ENCODE measurements around the gene BCAM. TPM values are rescaled to one million over a fixed set of nuclear protein-coding genes. Genes with fewer than 3 reads are reported as not detected.

BCAM gene
- total and polyA plus RNA-seq, 10 of the 15 experiments (the other 5 are each of a cell fraction or from before 2014, with no cell fraction given) = 0.10 to 0.64 TPM; not detected in 8

DNA sequence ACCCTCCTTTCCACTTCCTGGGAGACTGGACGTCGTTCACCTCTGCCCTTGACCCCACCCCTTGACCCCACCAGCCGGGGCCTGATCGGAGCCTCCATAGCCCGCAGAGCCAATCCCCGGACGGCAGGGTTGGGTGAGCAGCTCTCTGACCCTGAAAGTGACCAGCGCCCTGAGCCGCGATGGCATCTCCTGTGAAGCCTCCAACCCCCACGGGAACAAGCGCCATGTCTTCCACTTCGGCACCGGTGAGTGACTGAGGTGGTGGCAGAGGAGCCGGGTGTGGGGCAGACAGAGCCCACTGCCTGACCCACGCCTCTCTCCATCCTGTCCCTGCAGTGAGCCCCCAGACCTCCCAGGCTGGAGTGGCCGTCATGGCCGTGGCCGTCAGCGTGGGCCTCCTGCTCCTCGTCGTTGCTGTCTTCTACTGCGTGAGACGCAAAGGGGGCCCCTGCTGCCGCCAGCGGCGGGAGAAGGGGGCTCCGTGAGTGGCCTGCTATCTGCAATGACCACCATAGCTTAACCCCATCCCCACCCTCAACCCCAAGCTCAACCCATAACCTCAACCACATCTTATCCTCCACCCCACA lies 10.4 kb downstream of the BCAM start:
- DNase-seq (ENCODE audit: low read depth, low spot score) (no peak), FAIRE-seq (no peak), ATAC-seq (no peak)
- intact Hi-C loops (cut with micrococcal nuclease; ENCODE audit: unreplicated experiment) = no loop called here
- POLR2A ChIA-PET = no interaction called here
- no peak overlapping the region for H2AFZ ChIP-seq (ENCODE audit: control insufficient read depth, low read depth, low read length)
- SMC1A ChIA-PET (ENCODE audit: uncharacterized antibody, unreplicated experiment) = no interaction called here
- H3K4me1 ChIP-seq (ENCODE audit: control insufficient read depth, insufficient read depth, low read length) = no peaks in the 10 kb centered on the region
- TF ChIP-seq DPF2 (IDR thresholded peaks at IDR 0.05) (no peak), SP1 (IDR thresholded peaks at IDR 0.05; ENCODE audit: low read depth, low read length) (no peak), SUPT20H (IDR thresholded peaks at IDR 0.05; ENCODE audit: borderline replicate concordance, control insufficient read depth, low read depth, low read length) (no peak), ETV6 (conservative IDR thresholded peaks at IDR 0.05 in 1 of 2, IDR thresholded peaks at IDR 0.05 in 1 of 2; ENCODE audit: borderline replicate concordance in 1 of 2, low read depth in 1 of 2) (no peak), MYB (IDR thresholded peaks at IDR 0.05; ENCODE audit: borderline replicate concordance, low read depth, low read length) (no peak), MXI1 (IDR thresholded peaks at IDR 0.05; ENCODE audit: low read depth, low read length) (no peak), NFYB (IDR thresholded peaks at IDR 0.05; ENCODE audit: insufficient read depth, low read depth, low read length) (no peak), E2F8 (IDR thresholded peaks at IDR 0.05; ENCODE audit: low read depth, partially characterized antibody) (no peak), CUX1 (IDR thresholded peaks at IDR 0.05; ENCODE audit: insufficient replicate concordance, low read depth, low read length) (no peak)
- 0 out of 4 replicates have a peak, but pooled peaks cover 0 to 1% of the 10 kb centered on the region in 2 experiments for H3K27me3 ChIP-seq (replicated peaks in 1 of 2; ENCODE audit: control insufficient read depth in 2 of 2, insufficient read depth in 2 of 2, low read length in 1 of 2)
- H3K79me2 ChIP-seq (ENCODE audit: control insufficient read depth, insufficient read depth, low read length) = no peaks in the 10 kb centered on the region
- H4K20me1 ChIP-seq (ENCODE audit: control insufficient read depth, insufficient read depth) = no peaks in the 10 kb centered on the region
- no peak overlapping the region for H3K27ac ChIP-seq (ENCODE audit: control insufficient read depth, insufficient read depth)
- no peak overlapping the region for H3K4me2 ChIP-seq (ENCODE audit: control insufficient read depth, insufficient read depth)
- H3K4me3 ChIP-seq = no peak overlapping the region
- 52% methylated on average over 28 of the region's 28 CpGs for WGBS (ENCODE audit: insufficient coverage, insufficient replicate concordance, low lambda C conversion rate, missing lambda C conversion rate)
- BruUV-seq (replicated peaks) = no TSS peak
- H3K36me3 ChIP-seq (ENCODE audit: control insufficient read depth in 2 of 2, insufficient read depth in 2 of 2, low read length in 1 of 2) = no peaks in the 10 kb centered on the region
- H3K9me3 ChIP-seq (replicated peaks; ENCODE audit: control insufficient read depth, insufficient read depth, low read length) = no peaks in the 10 kb centered on the region
- RAD21 ChIA-PET (ENCODE audit: unreplicated experiment) = no interaction called here
- in situ Hi-C loops (cut with MboI) = no loop called here
- CTCF ChIA-PET = interaction anchor here (1.2 kb wide), 1 partner anchor 35 kb away, joined by 5 read pairs; no protein-coding TSS in a partner anchor
- no peak overlapping the region for H3K9ac ChIP-seq (ENCODE audit: control insufficient read depth, insufficient read depth, low read length)
